NK-92 treated with Interleukin-12 subunit alpha and Interleukin-12 subunit beta, amount 100 ng/mL, for 24 hours (cell line): Measurements from ENCODE around the gene NDFIP2.

Experiments used
- DNase-seq: peaks from one replicate; lab custom pipeline; 2025; lab: John Stamatoyannopoulos, UW

The NDFIP2 gene

GRCh38 chr13:79480954-79481684 is at the start of gene NDFIP2:
NDFIP2 (plus strand) TSS chr13:79481155; CDS start chr13:79481204, 49 bp downstream.
- DNase-seq = no peak

GRCh38 chr13:79432086-79432485 is 48.9 kb upstream of the NDFIP2 start:
- no peak for DNase-seq

- no peak for DNase-seq
Observed at GRCh38 chr13:79432992-79433391, 48.0 kb upstream of the NDFIP2 start.

GRCh38 chr13:79434556-79434955 is 46.4 kb upstream of the NDFIP2 start:
- DNase-seq = no peak

GRCh38 chr13:79435561-79435990 is 45.4 kb upstream of the NDFIP2 start:
- DNase-seq = no peak

GRCh38 chr13:79439275-79439674 is 41.7 kb upstream of the NDFIP2 start:
- DNase-seq = no peak

GRCh38 chr13:79440958-79441528 is 39.9 kb upstream of the NDFIP2 start:
- no peak for DNase-seq

- no peak for DNase-seq
Observed at GRCh38 chr13:79442221-79442620, 38.7 kb upstream of the NDFIP2 start.

- DNase-seq = no peak
Observed at GRCh38 chr13:79442706-79443105, 38.2 kb upstream of the NDFIP2 start.

- no peak for DNase-seq
Observed at GRCh38 chr13:79445968-79446645, 34.8 kb upstream of the NDFIP2 start.

GRCh38 chr13:79447141-79447540 is 33.8 kb upstream of the NDFIP2 start:
- DNase-seq = no peak

GRCh38 chr13:79447741-79448140 is 33.2 kb upstream of the NDFIP2 start:
- DNase-seq = no peak

- DNase-seq = no peak
Observed at GRCh38 chr13:79448413-79448812, 32.5 kb upstream of the NDFIP2 start.

GRCh38 chr13:79450110-79450509 is 30.8 kb upstream of the NDFIP2 start:
- no peak for DNase-seq

GRCh38 chr13:79451500-79451962 is 29.4 kb upstream of the NDFIP2 start:
- DNase-seq = peak; percentile 94

- DNase-seq = no peak
Observed at GRCh38 chr13:79452239-79452913, 28.6 kb upstream of the NDFIP2 start.

GRCh38 chr13:79455331-79455730 is 25.6 kb upstream of the NDFIP2 start:
- no peak for DNase-seq

GRCh38 chr13:79456051-79456450 is 24.9 kb upstream of the NDFIP2 start:
- no peak for DNase-seq

GRCh38 chr13:79456656-79457365 is 24.1 kb upstream of the NDFIP2 start:
- no peak for DNase-seq

- no peak for DNase-seq
Observed at GRCh38 chr13:79457390-79457789, 23.6 kb upstream of the NDFIP2 start.

- DNase-seq = no peak
Observed at GRCh38 chr13:79457948-79458347, 23.0 kb upstream of the NDFIP2 start.

- no peak for DNase-seq
Observed at GRCh38 chr13:79458436-79458835, 22.5 kb upstream of the NDFIP2 start.
